PC-9 (cell line): ENCODE measurements around the gene B3GLCT. TPM values are rescaled to one million over a fixed set of nuclear protein-coding genes. Genes with fewer than 3 reads are reported as not detected.
A peak's percentile ranks its signal among the peaks of the same experiment; 100 is the strongest.

ENCODE experiments used
- BruUV-seq: library from RNA; stranded (reverse); fragments of 400-500 nt; replicated peaks from 2 replicates; lab custom pipeline; 2021; lab: Mats Ljungman, UMichigan
- CTCF ChIA-PET: fragments of 300-600 bp; sonication (Branson Sonifier 250); formaldehyde crosslinking; loops from one replicate; lab custom pipeline; 2022; ENCODE audit warnings: antibody characterized with exemption; lab: Charles Lee
- POLR2A ChIA-PET: fragments of 300-600 bp; sonication (Branson Sonifier 250); formaldehyde crosslinking; loops from one replicate; lab custom pipeline; 2022; ENCODE audit warnings: antibody characterized with exemption; ENCODE audit not compliant: unreplicated experiment; lab: Charles Lee
- DNase-seq, 2 experiments: peaks; one replicate each; pipeline versions ENCODE4 v3.0.0 to v3.0.0-alpha.2; 2015 to 2022; ENCODE audit warnings: mixed read lengths in 1 of 2
- H2AFZ ChIP-seq: fragments of 200-600 bp; sonication (generic); 2 replicates; pipeline ENCODE4 v1.8.1; 2017; ENCODE audit warnings: antibody characterized with exemption
- H3F3A ChIP-seq: fragments of 200-600 bp; sonication (generic); 2 replicates; pipeline ENCODE4 v1.8.1; 2017; ENCODE audit warnings: antibody characterized with exemption, mild to moderate bottlenecking, low read depth; ENCODE audit not compliant: insufficient read depth
- H3K27ac ChIP-seq: fragments of 200-600 bp; sonication (generic); 2 replicates; pipeline ENCODE4 v1.6.1; 2016; ENCODE audit warnings: mixed run types
- H3K27me3 ChIP-seq: fragments of 200-600 bp; sonication (generic); 2 replicates; pipeline ENCODE4 v1.6.1; 2016; ENCODE audit warnings: low read depth, mixed run types; ENCODE audit not compliant: insufficient read depth
- H3K36me3 ChIP-seq: fragments of 200-600 bp; sonication (generic); 2 replicates; pipeline ENCODE4 v1.6.1; 2016; ENCODE audit warnings: low read depth, mixed run types
- H3K4me1 ChIP-seq: fragments of 200-600 bp; sonication (generic); replicated peaks from 2 replicates; pipeline ENCODE4 v1.6.1; 2016; ENCODE audit warnings: mixed run types; ENCODE audit not compliant: insufficient read depth
- H3K4me2 ChIP-seq: fragments of 200-600 bp; sonication (generic); 2 replicates; pipeline ENCODE4 v1.6.1; 2017; ENCODE audit warnings: mixed run types
- H3K4me3 ChIP-seq: fragments of 200-600 bp; sonication (generic); 2 replicates; pipeline ENCODE4 v1.6.1; 2016; ENCODE audit warnings: mixed run types
- H3K79me2 ChIP-seq: fragments of 200-600 bp; sonication (generic); 2 replicates; pipeline ENCODE4 v1.6.1; 2017; ENCODE audit warnings: low read depth, mixed run types
- H3K9me2 ChIP-seq: fragments of 200-600 bp; sonication (generic); 2 replicates; pipeline ENCODE4 v1.8.1; 2017; ENCODE audit warnings: mild to moderate bottlenecking; ENCODE audit not compliant: insufficient read depth
- H3K9me3 ChIP-seq: fragments of 200-600 bp; sonication (generic); 2 replicates; pipeline ENCODE4 v1.8.1; 2016; ENCODE audit warnings: low read depth; ENCODE audit not compliant: insufficient read depth
- H4K20me1 ChIP-seq: fragments of 200-600 bp; sonication (generic); 2 replicates; pipeline ENCODE4 v1.8.1; 2017; ENCODE audit not compliant: insufficient read depth
- EZH2 ChIP-seq: fragments of 200-600 bp; sonication (generic); IDR thresholded peaks from 2 replicates; pipeline ENCODE4 v1.8.0; 2017; ENCODE audit warnings: antibody characterized with exemption, low read depth
- intact Hi-C: fragments of 100-400 bp; cut with micrococcal nuclease; formaldehyde crosslinking; loops from one replicate; pipeline ENCODE4 v1.10.0; 2022; ENCODE audit not compliant: unreplicated experiment
- total RNA-seq: library from RNA; stranded (reverse); gene quantifications from 2 replicates; pipeline ENCODE4 v1.2.3, GENCODE V29; 2021
- TF ChIP-seq, protein P1 (sequence below): fragments of 200-600 bp; sonication (generic); conservative IDR thresholded peaks from 2 replicates; pipeline ENCODE4 v1.6.1; 2017; ENCODE audit warnings: mixed run types, antibody characterized with exemption, mild to moderate bottlenecking, moderate library complexity

The B3GLCT gene
- total RNA-seq, 1 experiment from 2014 or later, result 5.4 TPM

DNA sequence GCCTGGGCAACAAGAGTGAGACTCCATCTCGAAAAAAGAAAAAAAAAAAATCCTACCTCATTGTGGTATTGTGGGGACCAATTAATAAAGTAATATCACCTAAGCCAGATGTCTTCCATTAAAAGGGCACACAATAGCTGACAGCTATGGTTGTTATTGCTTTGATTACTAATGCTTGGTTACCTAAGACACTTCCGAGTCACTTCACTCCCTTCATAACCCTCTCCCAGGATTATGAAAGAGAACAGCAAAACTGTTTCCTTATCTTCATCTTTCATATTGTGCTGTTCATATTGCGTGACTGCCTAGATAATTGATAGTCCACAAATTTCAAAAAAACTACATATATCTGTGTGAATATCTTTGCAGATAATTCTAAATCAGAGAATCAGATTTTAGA is 27.8 kb upstream of the B3GLCT start:
- Histone ChIP-seq H3K4me1 (peaks cover 31% of the 10 kb centered on the region), H3K9me3 (no peaks in the 10 kb centered on the region), H3F3A (peaks cover 17% of the 10 kb centered on the region), H3K79me2 (no peaks in the 10 kb centered on the region), H3K9me2 (no peaks in the 10 kb centered on the region), H3K27me3 (no peaks in the 10 kb centered on the region), H3K4me3 (peak overlapping the region; percentile 7; the same call in 1 of the 2 replicates), H2AFZ (no peak overlapping the region), H3K27ac (peak overlapping the region; percentile 85), H3K4me2 (peak overlapping the region; percentile 60), H3K36me3 (no peaks in the 10 kb centered on the region), H4K20me1 (no peaks in the 10 kb centered on the region)
- peak in 1 of 2 experiments; percentile 85 for DNase-seq
- intact Hi-C loops, result no loop called here
- ChIA-PET CTCF (no interaction called here), POLR2A (interaction anchor here (0.6 kb wide), 2 partner anchors 20 to 595 kb away, joined by 6 to 22 read pairs; no protein-coding TSS in a partner anchor)
- no TSS peak for BruUV-seq
- TF ChIP-seq EZH2, result no peak
- TF ChIP-seq, protein P1, sequence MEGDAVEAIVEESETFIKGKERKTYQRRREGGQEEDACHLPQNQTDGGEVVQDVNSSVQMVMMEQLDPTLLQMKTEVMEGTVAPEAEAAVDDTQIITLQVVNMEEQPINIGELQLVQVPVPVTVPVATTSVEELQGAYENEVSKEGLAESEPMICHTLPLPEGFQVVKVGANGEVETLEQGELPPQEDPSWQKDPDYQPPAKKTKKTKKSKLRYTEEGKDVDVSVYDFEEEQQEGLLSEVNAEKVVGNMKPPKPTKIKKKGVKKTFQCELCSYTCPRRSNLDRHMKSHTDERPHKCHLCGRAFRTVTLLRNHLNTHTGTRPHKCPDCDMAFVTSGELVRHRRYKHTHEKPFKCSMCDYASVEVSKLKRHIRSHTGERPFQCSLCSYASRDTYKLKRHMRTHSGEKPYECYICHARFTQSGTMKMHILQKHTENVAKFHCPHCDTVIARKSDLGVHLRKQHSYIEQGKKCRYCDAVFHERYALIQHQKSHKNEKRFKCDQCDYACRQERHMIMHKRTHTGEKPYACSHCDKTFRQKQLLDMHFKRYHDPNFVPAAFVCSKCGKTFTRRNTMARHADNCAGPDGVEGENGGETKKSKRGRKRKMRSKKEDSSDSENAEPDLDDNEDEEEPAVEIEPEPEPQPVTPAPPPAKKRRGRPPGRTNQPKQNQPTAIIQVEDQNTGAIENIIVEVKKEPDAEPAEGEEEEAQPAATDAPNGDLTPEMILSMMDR, result no peak

DNA sequence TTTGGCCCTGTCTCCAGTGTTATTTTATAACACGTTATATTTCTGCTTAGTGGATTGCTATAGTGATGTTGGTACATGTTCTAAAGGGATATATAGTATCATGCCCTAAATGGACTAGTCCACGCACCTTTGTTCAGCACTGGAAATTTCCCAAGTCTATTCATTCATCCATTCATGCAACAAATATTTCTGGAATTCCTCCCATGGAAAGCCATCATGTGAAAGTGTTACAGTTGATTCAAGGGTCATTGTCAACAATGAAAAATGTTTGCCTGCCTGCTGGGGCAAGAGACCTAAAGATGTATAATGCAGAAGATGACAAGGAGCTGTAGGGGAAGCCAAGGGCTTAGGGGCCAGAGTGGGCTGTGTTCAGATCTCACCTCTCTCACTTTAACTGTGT is 27.2 kb upstream of the B3GLCT start:
- Histone ChIP-seq H3K9me2 (no peaks in the 10 kb centered on the region), H3K4me1 (peaks cover 25% of the 10 kb centered on the region), H4K20me1 (no peaks in the 10 kb centered on the region), H2AFZ (no peak overlapping the region), H3K27ac (peak overlapping the region; percentile 85), H3K4me3 (peak overlapping the region; percentile 7; the same call in 1 of the 2 replicates), H3K27me3 (no peaks in the 10 kb centered on the region), H3F3A (peaks cover 17% of the 10 kb centered on the region), H3K9me3 (no peaks in the 10 kb centered on the region), H3K79me2 (no peaks in the 10 kb centered on the region), H3K36me3 (no peaks in the 10 kb centered on the region), H3K4me2 (peak overlapping the region; percentile 60)
- DNase-seq, result peak; percentile 25 to 88
- intact Hi-C loops, result no loop called here
- ChIA-PET POLR2A (interaction anchor here (0.6 kb wide), 3 partner anchors 20 to 1043 kb away, joined by 4 to 22 read pairs (median 6); no protein-coding TSS in a partner anchor), CTCF (no interaction called here)
- TF ChIP-seq EZH2, result no peak
- TF ChIP-seq, protein P1, result no peak
- no TSS peak for BruUV-seq

DNA sequence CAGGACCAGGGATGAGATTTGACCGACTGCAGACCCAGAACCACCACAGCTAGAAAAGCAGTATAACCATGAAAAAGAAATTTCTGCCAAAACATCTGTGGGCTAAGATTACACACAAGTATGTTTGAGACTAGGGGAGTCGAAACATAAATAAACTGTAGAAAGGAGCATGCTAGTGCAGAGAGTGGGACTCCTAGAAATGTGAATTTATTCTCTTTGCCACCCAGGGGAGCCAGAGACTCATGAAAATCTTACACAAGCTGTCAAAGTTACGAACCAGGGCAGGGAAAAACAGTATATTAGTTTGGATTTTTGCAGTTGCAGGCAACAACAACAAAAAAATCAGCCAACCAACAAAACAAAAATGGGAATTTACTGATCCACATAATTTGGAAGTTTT is 25.8 kb upstream of the B3GLCT start:
- Histone ChIP-seq H3K4me3 (no peak overlapping the region), H3K9me3 (no peaks in the 10 kb centered on the region), H3K79me2 (no peaks in the 10 kb centered on the region), H3K9me2 (no peaks in the 10 kb centered on the region), H3F3A (peaks cover 17% of the 10 kb centered on the region), H3K4me1 (peaks cover 25% of the 10 kb centered on the region), H3K27me3 (no peaks in the 10 kb centered on the region), H3K36me3 (no peaks in the 10 kb centered on the region), H2AFZ (no peak overlapping the region), H3K4me2 (no peak overlapping the region), H4K20me1 (no peaks in the 10 kb centered on the region), H3K27ac (no peak overlapping the region)
- ChIA-PET POLR2A (no interaction called here), CTCF (interaction anchor here (0.7 kb wide), 1 partner anchor 375 kb away, joined by 4 read pairs; no protein-coding TSS in a partner anchor)
- BruUV-seq, result no TSS peak
- no peak for DNase-seq
- intact Hi-C loops, result no loop called here
- TF ChIP-seq EZH2, result no peak
- TF ChIP-seq, protein P1, result no peak
